Testis (tissue), 2 donors: ENCODE measurements around the gene VSTM2B.
"Not testable (repeated sequence)": the region's sequence is repeated elsewhere in the genome, so short reads cannot be mapped to it uniquely, and the experiment has no call there.

Experiments
- CTCF ChIP-seq, 3 experiments: fragments of 450-650 bp in 2 of 3; fragments of 200-600 bp in 1 of 3; sonication (generic) in 1 of 3; IDR thresholded peaks; one replicate each; pipeline ENCODE4 v1.5.1; 2016 to 2019; ENCODE audit warnings: antibody characterized with exemption in 3 of 3, mild to moderate bottlenecking in 2 of 3, moderate library complexity in 1 of 3
- POLR2A ChIP-seq: fragments of 450-650 bp; IDR thresholded peaks from one replicate; pipeline ENCODE4 v1.6.1; 2017; ENCODE audit warnings: antibody characterized with exemption, mild to moderate bottlenecking, moderate library complexity

GRCh38 chr19:29559110-29559509, 33.3 kb downstream of the VSTM2B start:
- not testable (repeated sequence) for TF ChIP-seq POLR2A; CTCF (IDR thresholded peaks at IDR 0.05)
